ENCODE data around the gene METTL17.
"Not testable (repeated sequence)": the region's sequence is repeated elsewhere in the genome, so short reads cannot be mapped to it uniquely, and the experiment has no call there.

The METTL17 gene

GRCh38 chr14:20989787-20990600, at the start of gene METTL17:
TSS of gene METTL17 (plus strand) at chr14:20989980. CDS start at chr14:20990003, 23 bp downstream.
- DNase-seq (ENCODE audit: low read depth in 2 of 2), result peak; percentile 93 to 95

DNA sequence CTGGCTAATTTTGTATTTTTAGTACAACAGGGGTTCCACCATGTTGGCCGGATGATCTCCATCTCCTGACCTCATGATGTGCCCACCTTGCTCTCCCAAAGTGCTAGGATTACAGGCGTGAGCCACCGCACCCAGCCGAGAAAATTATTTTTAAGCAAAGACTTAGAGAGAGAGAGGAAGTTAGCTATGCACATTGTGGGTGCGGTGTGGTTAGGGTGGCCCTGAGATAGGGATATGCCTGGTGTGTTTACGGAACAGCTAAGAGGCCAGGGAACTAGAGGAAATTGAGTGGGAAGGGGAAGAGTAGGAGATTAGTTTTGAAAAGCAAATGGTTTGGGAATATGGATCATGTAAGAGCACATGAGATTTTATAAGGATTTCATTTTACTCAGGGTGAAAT, 44.6 kb upstream of the METTL17 start:
- not testable (repeated sequence) for DNase-seq (ENCODE audit: low read depth in 2 of 2)

- not testable (repeated sequence) for DNase-seq (ENCODE audit: low read depth in 2 of 2)
These were observed 43.1 kb upstream of the METTL17 start for GRCh38 chr14:20946707-20947106.

GRCh38 chr14:20954736-20955537, 34.8 kb upstream of the METTL17 start, which contains the start of gene RNASE2:
TSS of gene RNASE2 (plus strand) at chr14:20955487. CDS start at chr14:20955772, 285 bp downstream.
- DNase-seq (ENCODE audit: low read depth in 2 of 2), result not testable (repeated sequence)

DNA sequence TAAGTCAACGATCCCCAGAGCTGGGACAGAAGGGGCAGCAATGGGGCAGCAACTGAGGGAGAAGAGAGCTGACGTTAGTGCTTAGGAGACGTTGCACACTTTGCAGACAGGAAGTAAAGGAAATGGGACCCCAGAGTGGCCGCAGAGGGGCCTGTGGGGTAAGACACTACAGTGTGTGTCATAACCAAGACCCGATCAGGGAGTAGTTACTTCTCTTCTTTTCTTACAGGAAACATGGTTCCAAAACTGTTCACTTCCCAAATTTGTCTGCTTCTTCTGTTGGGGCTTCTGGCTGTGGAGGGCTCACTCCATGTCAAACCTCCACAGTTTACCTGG, 34.3 kb upstream of the METTL17 start:
- not testable (repeated sequence) for DNase-seq (ENCODE audit: low read depth in 2 of 2)

DNA sequence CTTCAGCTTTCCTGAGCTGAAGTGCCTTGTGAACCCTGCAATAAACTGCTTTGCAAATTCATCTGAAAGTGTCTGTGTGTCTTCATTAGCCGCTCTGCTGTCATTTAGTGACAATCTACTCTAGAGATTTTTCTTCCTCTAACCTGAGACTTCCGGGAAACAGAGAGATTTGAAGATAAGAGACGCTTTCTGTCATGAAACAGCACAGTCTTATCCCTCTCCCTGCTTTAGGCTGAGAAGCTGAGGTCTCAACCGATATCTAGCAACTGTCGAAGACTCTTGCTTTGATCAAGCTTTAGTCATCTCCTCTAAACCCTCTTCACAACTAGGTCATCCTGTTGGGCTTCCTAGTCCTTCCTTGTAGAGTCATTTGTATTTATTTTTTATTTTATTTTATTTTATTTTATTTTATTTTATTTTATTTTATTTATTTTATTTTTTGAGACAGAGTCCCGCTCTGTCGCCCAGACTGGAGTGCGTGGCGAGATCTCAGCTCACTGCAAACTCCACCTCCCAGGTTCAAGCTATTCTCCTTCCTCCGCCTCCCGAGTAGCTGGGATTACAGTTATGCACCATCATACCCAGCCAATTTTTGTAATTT, 33.3 kb upstream of the METTL17 start:
- no peak for DNase-seq (ENCODE audit: low read depth in 2 of 2)

GRCh38 chr14:20958946-20959345, 30.8 kb upstream of the METTL17 start:
- not testable (repeated sequence) for DNase-seq (ENCODE audit: low read depth in 2 of 2)

DNA sequence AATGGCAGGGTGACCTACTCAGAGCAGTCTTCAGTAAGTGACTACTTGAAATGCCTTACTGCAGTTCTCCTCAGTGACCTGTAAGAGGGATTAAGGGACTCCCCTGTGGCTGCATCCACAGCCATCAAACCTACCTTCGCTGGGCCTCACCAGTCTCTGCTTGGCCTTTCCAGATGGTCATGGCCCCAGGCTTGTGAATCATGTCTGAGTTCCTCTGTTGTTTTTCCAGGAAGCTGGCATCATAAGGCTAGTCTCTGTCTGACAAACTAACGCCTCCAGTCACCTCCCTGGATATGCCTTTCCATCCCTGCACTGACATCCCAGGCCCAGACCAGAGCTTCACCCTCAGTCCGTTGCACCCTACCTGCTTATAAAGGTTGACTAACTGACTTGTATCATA, 20.4 kb upstream of the METTL17 start:
- DNase-seq (ENCODE audit: low read depth in 2 of 2), result no peak

DNA sequence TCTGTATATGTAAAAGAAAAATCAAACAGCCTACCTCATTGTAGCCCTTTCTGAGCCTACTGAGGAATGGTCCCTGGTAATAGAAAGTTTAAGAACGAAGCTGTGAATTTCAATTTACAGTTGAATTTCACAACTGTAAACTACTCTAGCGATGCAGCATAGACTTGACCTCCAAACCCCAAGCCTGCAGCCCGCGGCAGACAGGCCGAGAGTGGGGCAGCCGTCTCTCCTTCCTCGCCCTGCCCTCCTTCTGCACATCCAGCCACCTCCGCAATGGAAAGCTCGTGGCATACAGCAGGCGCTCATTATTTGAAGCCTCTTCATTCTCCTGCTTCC, 19.2 kb upstream of the METTL17 start:
- DNase-seq (ENCODE audit: low read depth in 2 of 2), result no peak

DNA sequence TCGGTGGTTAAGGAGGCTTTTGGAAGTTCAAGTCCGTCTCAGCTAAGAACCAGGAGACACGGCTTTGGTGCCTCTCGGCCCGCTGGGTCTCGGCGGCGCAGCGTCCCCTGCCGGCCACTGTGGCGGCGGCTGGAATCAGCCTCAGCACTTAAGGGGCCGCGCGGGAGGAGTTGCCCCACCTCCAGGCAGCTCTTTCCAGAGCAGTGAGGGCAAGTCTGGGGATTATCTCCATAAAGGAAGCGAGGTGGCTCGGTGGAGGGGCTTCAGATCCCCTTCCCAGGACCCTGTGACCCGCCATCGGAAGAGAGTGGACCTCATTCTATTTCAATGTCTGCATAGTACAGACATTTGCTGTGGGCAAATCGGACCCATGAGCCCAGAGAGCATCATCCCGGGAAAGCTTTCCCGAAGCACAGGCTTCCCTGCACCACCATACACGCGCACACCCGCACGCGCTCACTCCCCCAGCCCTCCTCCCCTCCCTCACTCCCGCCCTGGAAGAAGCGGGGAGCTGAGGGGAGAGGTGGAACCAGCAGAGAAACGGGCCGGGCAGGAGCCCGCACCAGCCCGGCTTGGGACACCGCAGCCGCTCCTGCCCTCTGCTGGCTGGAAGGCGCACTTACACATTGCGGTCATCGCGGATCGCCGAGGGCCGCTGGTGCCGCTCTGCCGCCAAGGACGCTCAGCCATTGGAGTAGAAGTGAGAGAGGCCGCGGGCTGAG, 18.6 kb upstream of the METTL17 start:
- peak; percentile 52 to 60 for DNase-seq (ENCODE audit: low read depth in 2 of 2)

GRCh38 chr14:20971705-20972021, 18.1 kb upstream of the METTL17 start:
- DNase-seq (ENCODE audit: low read depth in 2 of 2), result no peak

DNA sequence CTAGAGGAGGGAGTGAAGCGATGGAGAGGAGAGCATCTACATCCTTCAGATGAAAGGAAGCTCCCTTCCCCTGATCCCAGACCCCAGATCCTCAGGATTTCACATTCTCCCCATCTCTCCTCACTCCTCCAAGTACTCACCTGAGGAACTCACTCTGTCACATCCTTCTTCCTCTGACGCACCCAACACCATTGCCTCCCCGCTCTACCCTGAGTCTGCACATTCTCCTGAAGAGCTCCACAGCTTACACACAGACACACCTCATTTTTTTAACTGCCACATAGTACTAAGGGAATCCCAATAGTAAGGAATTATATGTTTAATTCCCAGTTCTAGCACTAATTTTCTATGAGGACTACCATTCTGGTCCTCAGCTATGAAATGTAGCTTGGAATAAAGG, 16.3 kb upstream of the METTL17 start:
- DNase-seq (ENCODE audit: low read depth in 2 of 2), result no peak

GRCh38 chr14:20976291-20976690, 13.5 kb upstream of the METTL17 start:
- no peak for DNase-seq (ENCODE audit: low read depth in 2 of 2)

GRCh38 chr14:20978687-20979086, 11.1 kb upstream of the METTL17 start:
- DNase-seq (ENCODE audit: low read depth in 2 of 2), result no peak

- no peak for DNase-seq (ENCODE audit: low read depth in 2 of 2)
These were observed 8.9 kb upstream of the METTL17 start for GRCh38 chr14:20980906-20981305.

DNA sequence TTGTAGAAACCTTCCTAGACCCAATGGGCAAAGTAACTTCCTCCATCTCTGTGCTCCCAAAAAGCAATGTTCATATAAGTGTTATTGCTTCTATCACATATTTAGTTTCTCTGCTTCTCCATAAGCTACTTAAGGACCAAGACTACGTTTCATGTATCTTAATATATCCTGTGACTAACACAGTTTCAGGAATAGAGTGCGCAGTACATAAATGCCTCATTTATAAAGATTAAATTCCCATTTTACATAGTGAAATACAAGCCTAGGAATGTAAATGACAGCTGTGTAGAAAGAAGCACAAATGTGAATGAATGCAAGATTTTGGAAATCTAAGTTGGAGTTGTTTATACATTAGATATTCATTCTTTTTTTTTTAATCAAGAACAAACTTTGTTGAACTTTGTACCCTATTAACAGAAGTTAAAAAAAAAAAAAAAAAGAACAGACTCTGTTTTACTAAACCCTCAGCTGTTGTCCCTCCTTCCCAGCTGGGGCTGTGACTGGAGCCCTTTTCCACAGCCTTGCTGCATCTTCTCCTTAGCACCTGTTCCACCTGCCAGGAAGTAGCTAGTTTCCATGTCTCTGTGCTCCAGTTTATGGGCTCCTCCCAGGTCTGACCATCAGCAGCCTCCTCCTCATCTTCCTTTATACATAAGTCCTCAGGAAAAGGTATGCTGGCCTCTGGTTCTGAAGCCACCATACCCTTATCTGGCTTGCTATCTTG, 7.0 kb upstream of the METTL17 start:
- DNase-seq (ENCODE audit: low read depth in 2 of 2), result no peak

- not testable (repeated sequence) for DNase-seq (ENCODE audit: low read depth in 2 of 2)
These were observed 4.1 kb upstream of the METTL17 start for GRCh38 chr14:20985650-20986049.

DNA sequence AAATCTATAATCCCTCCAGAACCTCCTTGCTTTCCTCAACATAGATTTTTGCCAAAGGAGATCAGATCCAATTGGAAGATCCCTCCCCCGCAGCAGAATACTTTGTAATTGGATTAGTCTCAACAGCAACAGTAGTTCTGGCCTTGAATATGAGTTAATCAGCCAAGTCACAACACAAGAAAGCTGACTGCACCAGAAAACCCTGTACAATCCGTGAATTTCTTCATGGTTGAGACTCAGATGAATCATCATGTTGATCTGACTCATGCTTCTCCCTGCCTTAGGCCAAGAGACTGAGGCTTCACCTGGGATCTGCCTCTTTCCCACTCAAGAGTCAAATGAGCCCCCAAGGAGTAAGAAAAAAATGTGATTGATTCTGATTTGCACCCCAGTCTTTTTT, 3.0 kb upstream of the METTL17 start:
- DNase-seq (ENCODE audit: low read depth in 2 of 2), result peak; percentile 81 to 84

DNA sequence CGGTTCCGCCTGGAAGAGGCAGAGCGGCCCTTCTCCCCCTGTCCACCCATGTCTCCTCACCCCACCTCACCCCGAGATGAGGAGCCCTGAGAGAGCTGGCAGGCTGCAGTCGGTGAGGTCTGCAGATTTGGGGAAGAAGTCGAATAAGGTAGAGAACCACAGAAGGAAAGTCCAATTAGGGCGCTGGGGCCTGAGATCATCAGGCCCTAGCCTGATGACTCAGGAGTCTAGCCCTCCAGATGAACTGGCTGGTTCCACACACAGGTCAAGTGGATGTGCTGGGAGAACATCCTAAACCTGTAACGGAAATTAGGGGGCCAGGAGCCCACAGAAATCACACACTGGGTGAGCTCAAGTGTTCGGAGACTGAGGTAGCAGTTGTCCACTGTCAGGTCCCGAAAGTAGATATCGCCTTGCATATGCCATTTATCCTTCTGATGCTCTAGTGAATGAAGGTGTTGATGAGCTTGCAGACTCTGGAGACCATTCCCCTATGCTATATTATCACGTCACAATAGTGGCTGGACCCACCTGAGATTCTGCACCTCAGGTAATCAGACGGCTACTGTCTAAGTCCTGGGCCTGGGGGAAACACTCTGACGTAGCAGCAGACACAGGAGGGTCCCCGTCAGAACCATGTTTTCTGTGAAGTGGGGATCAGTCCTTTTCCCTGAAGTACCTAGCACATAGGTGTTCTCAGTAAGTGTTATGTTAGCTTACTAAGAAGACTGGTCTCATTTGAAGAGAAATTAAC, 886 bp upstream of the METTL17 start:
- no peak for DNase-seq (ENCODE audit: low read depth in 2 of 2)

DNA sequence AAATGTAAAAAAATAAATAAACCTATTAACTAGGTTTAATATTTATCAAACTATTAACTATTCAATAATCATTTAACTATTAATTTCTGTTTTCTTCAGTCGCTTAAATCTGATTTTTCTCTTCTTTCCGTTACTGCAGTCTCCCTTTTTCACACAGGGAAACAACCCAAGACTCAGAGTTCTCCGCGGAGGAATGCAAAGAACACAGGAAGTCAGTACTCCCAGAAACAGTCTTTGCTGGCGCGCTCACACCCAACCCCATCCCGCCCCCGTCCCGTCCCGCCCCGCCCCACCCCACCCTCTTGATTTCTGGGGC, 351 bp upstream of the METTL17 start:
- no peak for DNase-seq (ENCODE audit: low read depth in 2 of 2)

DNA sequence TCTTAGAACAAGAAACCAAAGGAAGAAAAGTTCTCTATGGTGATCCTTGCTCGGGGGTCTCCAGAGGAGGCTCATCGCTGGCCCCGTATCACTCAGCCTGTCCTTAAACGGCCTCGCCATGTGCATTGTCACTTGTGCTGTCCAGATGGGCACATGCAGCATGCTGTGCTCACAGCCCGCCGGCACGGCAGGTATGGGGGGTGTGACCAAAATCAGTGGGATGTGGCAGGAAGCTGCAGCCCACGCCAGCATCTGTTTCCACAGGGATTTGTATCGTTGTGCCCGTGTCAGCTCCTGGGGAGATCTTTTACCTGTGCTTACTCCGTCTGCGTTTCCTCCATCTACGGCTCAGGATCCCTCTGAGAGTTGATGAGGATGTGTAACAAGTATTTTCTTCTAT, 6.7 kb downstream of the METTL17 start:
- DNase-seq (ENCODE audit: low read depth in 2 of 2), result no peak

All from fibroblast of skin of left biceps (primary cell).